NCI-H2227 (cell line): Measurements from ENCODE around the gene KLF2.
"Not testable (repeated sequence)": the region's sequence is repeated elsewhere in the genome, so short reads cannot be mapped to it uniquely, and the experiment has no call there.

ENCODE experiments used
- DNase-seq: peaks from one replicate; lab custom pipeline; 2025; ENCODE audit not compliant: unreplicated experiment; lab: John Stamatoyannopoulos, UW

KLF2 gene

DNA sequence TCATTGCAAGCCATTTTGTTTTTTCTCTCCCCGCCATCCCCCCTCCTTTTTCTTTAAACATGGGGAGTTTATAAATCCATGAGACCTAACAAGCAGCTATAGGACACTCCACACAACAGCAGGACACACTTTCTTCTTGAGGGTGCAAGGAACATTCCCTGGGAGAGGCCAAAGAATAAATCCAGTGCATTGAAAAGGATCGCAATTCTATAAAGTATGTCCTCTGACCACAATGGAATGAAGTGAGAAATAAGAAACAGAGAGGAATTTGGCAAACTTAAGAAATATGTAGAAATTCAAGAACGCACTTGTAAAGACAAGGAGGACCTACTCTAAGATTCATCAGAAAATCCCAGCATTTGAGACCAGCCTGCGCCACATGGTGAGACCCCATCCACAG is 11.9 kb downstream of the KLF2 start:
- no peak for DNase-seq

GRCh38 chr19:16337809-16338469 is 13.3 kb downstream of the KLF2 start:
- DNase-seq, result no peak

DNA sequence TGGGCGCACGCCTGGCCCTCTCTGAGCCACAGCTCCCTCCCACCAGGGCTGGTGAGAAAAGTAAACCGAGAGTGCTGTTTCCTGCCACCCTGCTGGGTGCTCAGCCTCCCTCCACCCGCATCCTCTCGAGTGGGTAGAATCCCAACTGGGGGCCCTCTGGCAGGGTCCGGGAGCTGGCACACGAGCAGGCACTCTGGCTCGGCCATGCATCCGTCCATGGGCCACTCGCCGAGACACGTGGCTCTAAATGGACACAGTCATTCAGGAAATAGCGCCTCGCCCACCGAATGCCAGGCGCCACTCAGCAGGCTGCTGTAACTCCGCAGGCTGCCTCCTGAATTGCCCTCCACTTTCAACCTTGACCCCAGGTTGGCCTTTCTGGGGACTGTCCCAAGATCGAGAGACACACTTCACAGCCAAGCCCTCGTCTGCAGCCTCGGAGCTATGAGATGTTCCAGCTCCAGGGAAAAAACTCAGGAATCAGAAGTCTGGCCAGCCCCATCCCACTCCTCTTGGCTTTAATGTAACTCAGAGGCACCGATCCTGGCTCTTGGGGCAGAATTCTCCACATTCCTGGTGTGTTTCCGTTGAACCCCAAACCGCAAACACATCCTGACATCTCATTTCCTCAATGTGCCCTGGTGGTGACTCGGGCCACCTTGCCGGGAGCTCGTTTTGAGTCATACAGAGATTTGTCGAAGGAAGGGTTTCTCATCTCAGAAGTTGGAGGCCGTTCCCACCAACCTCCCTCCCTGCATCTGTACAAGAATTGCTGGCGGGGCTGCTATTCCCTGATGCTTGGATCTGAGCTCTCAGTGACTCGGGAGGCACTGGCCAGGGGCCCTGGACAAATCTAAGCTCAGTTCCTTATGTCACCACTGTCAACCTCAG is 14.1 kb downstream of the KLF2 start:
- no peak for DNase-seq

GRCh38 chr19:16339361-16339725 is 14.7 kb downstream of the KLF2 start:
- DNase-seq, result no peak

DNA sequence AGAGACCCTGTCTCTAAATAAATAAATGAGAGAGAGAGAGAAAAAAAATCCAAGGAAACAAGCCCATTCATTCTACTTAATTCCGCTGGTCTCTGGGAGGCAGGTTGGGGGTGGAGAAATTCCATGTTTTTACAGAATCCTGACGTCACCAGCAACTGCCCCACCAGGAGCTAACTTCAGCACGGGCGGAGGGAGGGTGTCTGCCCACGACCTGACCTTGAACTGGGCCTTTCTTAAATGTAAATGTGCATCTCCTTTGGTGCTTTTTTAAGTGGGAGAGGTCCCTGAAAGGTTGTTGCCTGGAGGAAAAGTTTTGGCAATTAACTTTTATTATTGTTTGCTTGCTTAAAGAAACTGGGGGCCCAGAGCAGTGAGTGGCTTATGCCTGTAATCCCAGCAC is 15.5 kb downstream of the KLF2 start:
- no peak for DNase-seq

DNA sequence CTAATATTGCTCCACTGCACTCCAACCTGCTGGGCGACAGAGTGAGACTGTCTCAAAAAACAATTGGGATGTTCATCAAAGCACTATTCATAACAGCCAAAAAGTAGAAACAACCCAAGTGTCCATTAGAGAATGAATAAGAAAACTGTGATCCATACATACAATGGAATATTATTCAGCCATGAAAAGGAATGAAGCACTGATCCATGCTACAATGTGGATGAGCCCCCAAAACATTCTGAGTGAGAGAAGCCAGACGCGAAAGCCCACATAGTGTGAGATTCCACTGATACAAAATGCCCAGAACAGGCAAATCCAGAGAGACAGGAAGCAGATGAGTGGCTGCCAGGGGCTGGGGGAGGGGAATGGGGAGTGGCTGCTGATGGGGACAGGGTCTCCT is 16.0 kb downstream of the KLF2 start:
- no peak for DNase-seq

DNA sequence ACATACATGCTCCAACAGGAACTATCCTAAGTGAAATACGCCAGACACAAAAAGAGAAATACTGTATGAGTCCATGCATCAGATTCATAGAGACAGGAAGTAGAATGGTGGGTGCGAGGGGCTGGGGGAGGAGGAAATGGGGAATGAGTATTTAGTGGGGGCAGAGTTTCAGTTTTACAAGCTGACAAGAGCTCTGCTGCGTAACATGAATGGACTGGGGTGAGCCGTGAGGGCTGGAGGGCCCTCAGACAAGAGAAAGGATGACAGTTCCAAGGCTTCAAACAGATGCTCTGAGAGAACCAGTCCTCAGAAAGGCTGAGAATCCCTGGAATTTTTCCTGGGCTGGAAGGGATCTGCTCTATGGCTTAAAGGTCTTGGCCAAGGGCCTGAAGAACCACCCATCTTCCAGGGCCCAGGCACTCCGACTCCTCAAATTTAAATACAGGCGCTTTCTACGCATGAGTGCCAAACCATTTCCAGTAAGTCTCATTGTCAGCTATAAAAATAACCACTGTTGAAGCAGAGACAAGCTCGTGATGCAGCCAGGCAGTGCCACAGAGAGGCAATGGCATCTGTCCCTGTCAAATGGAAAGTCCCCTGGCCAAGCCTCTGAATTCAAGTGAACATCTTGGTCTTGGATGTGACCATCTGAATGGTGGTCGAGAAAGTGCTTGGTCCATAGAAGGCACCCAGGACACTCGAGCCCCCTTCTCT is 17.5 kb downstream of the KLF2 start:
- no peak for DNase-seq

GRCh38 chr19:16343156-16343555 is 18.5 kb downstream of the KLF2 start:
- no peak for DNase-seq

DNA sequence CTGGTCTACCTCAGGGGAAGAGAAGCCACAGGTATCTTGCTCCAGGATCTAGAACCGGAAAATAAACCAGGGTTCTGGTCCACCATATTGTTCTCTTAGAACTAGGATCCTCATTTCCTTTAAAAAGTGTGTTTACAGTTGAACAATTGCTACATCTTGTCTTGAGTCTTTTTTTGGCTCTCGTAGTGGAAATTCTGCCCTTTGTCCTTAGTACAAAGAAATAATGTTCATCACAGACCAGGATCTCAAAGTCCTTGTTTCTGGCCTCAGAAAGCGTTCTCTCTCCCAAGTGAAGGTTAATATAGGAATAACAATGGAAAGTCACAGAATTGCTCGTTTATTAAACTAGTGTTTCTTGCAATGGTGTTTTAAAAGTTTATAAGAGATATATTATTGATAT is 20.8 kb downstream of the KLF2 start:
- no peak for DNase-seq

- not testable (repeated sequence) for DNase-seq
Observed at GRCh38 chr19:16347099-16347498, 22.5 kb downstream of the KLF2 start.

DNA sequence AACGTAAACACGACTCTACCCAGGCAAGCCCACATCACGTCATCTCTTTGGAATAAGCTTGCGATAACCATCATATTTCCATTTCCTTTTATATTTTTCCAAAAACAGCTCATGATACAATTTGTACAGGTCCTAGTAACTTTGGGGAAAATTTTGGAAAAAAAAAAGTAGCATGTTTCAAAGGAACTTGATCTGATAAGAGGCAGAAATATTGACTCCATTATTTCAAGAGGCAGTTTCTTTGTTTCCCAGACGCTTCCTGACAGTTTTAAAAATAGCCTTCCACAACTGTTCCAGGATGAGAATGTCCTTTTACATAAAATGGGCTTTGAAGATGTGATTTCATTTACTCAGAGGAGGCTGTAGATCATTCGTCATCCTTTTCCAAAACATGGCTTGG is 23.1 kb downstream of the KLF2 start:
- DNase-seq, result no peak

GRCh38 chr19:16349551-16350152 is 25.0 kb downstream of the KLF2 start:
- peak; percentile 18 for DNase-seq

DNA sequence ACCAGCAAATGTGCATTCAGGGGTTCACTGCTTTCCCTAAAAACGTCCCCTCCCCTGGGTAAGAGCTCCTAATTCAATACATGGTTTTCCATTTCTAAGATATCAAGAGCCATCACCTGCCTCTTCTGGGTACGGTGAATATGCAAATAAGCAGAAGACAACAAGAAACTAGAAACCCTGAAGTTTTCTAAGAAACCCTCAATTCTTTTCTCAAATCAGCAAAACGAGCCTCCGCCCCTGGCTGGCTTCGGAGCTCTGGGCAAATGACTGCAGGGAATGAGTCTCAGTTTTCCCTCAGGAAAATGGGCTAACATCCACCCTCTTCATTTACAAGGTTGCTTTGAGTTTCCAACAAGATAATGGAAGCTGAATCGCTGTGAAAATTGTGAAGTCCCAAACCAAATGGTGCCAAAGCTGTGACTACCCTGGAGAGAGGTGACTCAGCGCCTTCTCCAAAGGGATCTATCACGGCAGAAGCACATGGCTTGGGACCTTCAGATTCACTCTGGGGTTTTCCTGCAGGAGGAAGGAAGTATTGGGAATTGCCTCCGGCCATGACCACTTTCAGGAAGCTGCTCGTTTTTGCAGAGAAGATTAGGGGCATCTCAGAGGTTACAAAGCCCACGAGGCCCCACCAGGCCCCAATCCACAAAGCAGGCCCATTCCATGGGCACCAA is 26.6 kb downstream of the KLF2 start:
- DNase-seq, result no peak

DNA sequence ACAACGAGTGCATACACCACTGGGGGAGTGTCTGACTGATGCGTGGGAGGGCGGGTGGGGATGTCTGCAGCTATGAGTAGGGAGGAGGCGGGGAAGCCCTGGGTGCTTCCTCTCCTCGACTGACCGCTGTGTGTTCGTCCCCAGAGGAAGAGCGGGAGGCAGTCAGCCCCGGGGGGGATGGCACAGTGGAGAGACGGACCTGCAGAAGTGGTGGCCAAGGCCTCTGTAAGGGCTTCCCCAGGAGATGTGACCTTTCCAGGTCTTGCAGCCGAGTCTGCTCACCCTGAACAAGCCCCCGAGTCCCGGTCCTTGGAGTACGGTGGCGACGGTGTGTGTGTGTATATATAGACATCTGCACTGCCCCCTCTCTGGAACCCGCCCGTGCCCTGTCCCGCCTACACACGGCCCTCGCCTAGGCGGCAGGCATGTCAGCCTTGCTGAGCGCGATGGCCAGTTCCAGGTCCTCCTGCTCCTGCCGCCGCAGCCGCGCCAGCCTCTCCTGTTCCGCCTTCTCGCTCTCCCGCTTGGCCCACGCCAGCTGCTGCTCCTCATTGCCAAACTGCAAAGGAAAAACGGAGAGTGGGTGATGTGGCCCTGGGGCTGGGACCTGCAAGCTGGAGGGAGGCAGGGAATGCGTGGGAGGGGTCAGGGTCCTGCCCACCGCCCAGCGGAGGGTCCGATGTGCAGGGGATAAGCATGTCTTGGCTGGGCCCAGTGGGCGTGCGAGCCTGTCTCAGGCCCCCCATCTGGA is 30.8 kb downstream of the KLF2 start:
- peak; percentile 24 for DNase-seq

GRCh38 chr19:16358456-16358855 is 33.8 kb downstream of the KLF2 start:
- DNase-seq, result no peak

DNA sequence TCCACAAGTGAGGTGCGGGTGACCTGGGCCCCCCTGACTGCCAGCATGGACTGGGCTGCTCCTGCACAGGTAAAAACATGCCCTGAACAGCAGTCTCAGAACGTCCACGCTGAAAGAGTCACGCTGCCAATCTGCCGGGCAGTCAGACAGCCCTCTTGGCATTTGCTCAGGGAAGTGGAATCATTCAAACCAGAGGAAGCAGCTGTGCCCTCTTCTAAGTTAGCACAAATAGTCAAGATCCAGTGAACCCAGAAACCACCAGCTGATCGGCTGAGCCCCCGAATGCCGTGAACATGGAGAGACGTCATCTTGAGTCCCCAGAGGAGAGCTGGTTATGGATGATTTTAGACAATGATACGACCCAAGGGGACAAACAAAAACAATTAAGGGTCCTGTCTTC is 34.4 kb downstream of the KLF2 start:
- no peak for DNase-seq

DNA sequence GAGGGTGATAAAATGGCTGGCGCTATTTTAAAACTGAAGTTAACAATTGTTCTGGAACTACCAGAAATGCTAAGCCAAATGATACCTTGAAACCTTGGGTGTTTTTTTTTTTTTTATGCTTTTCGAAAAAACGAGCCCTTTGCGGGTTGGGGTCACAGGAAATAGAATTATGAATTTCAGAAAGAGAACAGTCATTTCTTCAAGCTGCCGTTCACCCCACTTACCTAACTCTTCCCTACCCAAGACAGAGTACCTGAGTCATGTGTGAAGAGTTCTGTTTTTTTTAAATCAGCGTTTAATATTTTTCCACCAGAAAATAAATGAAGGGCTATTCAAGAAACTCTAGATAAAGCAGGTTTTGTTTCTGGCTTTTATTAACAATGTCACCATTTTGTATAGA is 35.3 kb downstream of the KLF2 start:
- DNase-seq, result no peak

GRCh38 chr19:16360738-16361137 is 36.1 kb downstream of the KLF2 start:
- DNase-seq, result no peak

DNA sequence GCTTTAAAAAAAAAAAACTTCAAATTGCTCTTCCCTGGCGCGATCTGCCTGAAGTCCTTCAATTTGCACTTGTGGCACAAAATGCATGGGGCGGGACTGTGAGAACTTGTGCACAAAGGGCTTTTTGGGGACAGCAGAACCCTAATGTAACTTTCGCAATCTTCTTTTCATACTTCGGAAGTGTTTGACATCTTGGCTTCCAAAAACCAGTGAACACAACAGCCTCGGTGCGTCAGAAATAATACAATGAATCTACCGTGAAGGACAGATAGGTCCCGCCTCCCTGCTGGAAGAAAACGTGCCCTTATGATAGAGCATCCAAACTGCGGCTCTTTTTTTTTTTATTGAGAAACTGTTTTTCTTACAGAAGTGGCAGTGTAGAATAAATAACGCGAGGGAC is 36.6 kb downstream of the KLF2 start:
- no peak for DNase-seq

- DNase-seq, result no peak
Observed at GRCh38 chr19:16361926-16362325, 37.3 kb downstream of the KLF2 start.
